Raji (cell line): Measurements from ENCODE around the gene FBXL16.

ENCODE experiments used
- POLR2A ChIP-seq: IDR thresholded peaks from 2 replicates; pipeline ENCODE4 v1.6.1; 2011; ENCODE audit warnings: low read depth, low read length, control low read depth; ENCODE audit not compliant: insufficient read depth

FBXL16 gene, protein sequence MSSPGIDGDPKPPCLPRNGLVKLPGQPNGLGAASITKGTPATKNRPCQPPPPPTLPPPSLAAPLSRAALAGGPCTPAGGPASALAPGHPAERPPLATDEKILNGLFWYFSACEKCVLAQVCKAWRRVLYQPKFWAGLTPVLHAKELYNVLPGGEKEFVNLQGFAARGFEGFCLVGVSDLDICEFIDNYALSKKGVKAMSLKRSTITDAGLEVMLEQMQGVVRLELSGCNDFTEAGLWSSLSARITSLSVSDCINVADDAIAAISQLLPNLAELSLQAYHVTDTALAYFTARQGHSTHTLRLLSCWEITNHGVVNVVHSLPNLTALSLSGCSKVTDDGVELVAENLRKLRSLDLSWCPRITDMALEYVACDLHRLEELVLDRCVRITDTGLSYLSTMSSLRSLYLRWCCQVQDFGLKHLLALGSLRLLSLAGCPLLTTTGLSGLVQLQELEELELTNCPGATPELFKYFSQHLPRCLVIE

DNA sequence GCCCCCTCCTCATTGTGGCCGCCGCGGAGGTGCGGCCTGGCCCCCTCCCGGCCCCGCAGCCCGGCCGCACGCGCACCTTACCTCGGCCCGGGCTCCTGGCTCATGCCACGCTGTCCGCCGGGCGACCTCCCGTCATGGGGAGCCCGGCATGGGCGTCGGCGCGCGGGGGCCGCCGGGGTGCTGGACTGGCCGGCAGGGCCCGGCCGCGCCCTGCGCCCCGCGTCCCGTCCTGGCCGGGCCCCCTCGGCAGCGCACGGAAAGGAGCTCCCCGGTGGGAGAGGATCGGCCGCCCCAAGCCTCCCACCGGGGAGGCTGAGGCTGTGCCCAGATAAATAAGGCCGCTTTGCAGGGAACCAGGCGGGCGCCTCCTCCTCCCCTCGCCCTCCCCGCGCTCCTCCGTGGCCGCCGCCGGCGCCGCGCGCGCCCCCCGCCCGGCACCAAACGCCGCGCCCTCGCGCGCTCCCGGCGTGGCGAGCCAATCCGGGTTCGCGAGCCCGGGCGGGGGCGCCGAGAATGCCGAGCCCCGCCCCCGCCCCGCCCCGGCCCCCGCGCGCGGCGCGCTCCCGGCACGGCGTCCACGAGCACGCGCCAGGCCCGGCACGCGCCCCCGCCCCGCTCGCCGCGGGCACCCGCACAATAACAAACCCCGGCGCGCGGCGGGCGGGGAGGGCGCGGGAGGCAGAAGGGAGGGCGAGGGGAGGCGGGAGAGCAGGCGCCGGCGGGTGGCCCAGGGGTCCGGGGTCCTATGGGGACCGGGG lies at the start of gene FBXL16:
FBXL16 (minus strand) TSS at position 371 of the 758 bp plus-strand sequence. CDS start 8,396 bp downstream, outside the sequence.
- no peak for TF ChIP-seq POLR2A

DNA sequence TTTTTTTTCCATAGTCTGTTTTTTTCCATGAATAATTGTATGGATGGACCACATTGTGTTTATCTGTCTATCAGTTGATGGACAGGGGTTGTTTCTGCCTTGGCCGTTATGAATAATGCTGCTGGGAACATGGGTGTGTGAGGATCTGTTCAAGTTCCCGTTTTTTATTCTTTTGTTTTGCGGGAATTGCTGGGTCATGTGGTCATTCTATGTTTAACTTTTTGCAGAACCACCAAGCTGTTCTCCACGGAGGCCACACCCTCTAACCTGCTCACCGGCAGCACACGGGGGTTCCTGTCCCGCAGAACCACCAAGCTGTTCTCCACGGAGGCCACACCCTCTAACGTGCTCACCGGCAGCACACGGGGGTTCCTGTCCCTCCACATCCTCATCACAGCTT lies 49.1 kb upstream of the FBXL16 start:
- no peak for TF ChIP-seq POLR2A

DNA sequence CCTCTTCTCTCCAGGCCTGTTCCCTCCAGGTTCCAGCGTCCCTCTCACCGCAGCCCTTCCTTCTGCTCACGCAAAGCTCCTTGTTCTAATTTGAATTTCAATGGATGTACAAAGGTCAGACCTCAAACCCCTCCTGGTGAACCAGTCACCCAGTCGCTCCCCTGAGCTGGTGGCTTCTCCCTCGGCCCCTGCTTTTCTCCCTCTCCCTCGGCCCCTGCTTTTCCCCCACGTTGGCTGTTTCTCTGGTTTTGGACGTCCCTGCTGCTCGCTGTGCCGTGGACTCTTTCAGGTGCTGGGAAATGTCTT lies 46.4 kb upstream of the FBXL16 start:
- TF ChIP-seq POLR2A: no peak

DNA sequence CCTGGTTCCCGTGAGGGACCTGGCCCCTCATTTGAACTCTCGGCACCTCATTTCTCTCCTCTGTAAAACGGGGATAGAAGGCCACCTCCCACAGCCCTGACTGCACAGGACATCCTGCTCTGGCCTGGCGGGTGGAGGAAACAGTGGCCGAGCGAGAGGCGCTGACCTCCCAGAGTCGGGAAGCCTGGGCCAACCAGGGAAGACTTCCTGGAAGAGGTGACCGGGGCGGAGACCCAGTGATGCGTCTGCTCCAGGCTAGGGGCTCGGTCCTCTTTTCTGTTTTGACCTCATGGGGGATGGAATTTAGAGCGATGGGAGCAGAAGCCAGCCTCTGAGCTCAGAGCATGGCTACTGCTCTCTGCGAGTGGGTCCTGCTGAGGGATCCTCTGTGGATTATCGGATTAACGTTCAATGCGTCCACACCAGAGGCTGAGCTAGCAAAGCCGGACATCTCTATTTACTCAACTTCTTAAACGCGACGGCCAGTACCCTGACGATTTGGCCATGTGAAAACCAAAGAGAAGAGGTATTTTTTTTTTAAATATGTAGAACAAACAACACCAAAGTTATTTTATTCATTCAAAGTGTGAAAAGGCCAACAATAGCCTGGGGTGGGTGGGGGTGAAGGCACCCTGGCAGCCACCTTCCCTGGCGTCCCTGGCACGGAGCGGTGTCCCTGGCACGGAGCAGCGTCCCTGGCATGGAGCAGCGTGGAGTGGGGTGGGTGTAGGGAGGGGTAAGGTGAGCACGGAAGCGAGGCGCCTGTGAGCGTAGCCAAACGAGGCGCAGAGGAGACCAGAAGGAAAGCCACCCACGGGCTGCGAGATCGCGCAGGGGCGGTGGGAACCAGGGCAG lies 45.8 kb upstream of the FBXL16 start:
- no peak for TF ChIP-seq POLR2A

DNA sequence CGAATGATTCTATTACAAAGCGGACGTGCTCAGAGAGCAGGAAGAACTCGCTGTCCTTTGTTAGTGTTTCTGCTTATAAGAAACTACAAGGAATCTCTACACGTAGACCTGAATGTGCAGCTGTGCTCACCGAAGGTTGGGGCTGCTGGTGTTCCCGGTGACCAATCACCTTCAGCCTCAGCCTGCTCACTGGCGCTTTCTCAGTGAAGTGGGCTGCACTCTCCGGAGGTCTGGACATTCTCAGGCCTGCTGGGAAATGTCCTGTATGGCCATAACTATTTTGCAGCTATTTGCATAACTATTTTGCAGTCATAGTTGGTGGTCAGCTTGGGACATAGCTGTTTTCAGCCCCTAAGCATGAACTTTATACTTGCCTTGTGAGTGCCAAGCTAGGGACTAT lies 44.9 kb upstream of the FBXL16 start:
- TF ChIP-seq POLR2A: no peak

DNA sequence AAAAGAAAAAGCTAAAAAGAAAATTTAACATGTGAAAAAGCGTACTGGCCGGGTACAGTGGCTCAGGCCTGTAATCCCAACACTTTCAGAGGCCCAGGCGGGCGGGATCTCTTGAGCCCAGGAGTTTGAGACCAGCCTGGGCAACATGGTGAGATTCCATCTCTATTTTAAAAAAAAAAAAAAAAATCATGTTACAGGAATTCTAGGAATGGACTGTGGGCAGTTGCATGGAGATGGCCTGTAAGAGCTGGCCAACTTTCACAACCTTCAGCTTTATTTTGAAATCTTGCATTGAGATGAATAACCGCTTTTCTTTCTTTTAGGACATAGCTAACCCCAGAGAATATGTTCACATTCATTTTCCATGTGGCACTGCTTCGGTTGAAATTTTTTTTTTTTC lies 43.4 kb upstream of the FBXL16 start:
- TF ChIP-seq POLR2A: no peak

DNA sequence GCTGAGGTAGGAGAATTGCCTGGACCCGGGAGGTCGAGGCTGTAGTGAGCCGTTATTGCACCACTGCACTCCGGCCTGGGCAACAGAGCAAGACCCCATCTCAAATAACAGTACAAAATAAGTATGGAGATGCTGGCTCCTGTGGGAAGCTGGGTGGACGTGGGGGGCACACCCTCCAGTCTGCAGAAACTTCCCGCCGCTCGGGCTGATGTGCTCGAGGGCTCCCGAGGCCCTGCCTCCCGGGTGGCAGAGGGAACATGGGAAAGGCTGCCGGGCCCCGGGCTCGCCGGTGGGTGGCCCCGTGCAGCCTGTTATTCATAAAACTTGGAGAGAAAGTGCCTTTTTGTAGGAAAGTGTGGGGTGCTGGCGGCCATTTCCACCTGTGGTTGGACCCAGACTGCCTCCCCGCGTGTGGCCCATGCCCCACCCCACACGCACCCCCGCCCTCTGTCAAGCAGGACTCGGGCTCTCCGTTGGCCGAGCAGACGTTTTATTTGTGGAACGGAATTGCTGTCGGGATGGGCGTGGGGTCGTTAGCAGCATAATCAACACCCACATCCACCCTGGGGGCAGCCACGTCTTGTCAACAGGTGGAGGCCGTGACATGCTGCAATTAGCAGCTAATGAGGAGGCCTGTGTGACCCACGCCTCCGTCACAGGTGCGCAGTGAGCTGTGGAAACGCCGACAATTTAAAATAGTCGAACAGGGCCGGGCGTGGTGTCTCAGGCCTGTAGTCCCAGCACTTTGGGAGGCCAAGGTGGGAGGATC lies 42.6 kb upstream of the FBXL16 start:
- TF ChIP-seq POLR2A: no peak

DNA sequence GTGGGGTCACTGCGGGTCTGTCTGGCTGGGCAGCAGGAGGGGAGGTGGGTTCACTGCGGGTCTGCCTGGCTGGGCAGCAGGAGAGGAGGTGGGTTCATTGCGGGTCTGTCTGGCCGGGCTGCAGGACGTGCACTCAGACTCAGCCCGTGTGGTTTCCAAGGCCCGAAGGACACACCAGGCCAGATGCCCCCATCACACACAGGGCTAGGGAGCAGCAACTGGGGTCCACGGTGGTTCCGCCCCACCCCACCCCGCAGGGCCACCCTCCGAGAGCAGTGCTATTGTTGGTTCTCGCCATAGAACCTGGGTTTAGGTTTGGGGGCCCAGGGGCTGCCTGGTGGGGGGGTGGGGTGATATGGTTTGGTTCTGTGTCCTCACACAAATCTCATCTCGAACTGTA lies 41.0 kb upstream of the FBXL16 start:
- no peak for TF ChIP-seq POLR2A

DNA sequence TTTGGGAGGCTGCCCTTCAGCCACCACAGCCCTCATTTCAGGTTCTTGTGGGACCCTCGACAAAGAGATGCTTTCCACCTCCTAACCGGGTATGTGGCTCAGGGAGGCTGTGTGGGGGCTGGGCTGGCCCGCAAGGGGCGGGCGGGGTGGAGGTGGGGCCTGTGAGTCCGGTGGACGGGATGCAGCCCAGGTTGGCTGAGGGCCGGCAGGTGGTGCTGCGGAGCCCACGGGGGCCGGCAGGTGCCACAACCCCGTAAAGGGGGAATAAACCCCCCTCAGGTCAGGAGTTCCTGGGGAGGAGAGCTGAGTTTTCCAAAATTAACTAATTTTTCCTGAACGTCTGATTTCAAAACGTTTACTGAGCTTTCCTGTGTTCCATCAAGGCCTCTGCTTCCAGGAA lies 40.1 kb upstream of the FBXL16 start:
- no peak for TF ChIP-seq POLR2A

DNA sequence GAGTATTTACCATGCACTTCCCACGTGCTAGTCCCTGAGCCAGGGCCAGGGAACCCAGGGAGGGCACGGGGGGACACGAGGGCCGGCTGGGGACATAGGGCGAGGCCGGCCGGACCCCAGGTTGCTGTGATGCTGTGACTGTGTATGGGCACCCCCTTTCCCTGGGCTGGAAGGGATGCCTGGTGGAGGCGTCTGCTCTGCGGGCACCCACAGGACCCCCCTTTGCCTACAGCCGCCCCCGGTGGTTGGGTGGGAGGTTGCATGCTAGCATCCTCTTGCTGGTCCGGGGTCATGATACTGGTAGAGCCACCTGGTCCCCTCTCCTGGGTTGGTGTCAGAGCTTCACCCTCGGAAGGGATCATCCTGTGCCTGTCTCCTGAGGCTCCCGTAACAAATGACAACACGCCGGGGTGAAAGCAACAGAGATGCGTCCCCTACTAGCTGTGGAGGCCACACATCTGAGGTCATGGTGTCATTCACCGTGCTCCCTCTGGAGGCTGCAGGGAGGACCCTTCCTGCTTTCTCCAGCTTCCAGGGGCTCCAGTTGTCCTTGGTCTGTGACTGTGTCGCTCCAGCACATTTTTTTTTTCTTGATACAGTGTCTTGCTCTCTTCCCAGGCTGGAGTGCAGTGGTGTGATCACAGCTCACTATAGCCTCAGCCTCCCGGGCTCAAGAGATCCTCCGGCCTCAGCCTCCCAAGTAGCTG lies 38.3 kb upstream of the FBXL16 start:
- TF ChIP-seq POLR2A: no peak

DNA sequence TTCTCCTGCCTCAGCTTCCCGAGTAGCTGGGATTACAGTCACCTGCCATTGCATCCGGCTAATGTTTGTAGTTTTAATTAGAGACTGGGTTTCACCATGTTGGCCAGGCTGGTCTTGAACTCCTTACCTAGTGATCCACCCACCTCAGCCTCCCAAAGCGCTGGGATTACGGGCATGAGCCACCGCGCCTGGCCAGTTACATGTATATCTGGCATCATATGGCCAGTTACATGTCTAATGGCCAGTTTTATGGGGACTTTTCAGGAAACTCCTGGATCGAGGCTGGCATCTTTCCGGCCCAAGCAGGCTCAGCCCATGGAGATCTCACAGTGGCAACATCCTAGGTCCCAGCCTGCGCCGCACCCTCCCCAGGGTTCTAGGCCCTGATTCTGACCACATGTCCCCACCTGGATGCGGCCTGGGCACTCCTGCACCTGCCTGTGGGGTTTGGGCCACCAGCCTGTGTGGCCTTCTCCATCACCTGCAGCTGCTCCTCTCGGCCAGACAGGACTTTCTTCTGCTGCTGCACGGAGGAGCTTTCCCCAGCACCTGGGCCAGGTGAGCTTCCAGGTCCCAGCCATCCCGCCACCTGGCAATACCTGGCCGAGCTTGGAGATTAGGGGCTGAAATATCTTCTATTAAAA lies 36.5 kb upstream of the FBXL16 start:
- TF ChIP-seq POLR2A: no peak

DNA sequence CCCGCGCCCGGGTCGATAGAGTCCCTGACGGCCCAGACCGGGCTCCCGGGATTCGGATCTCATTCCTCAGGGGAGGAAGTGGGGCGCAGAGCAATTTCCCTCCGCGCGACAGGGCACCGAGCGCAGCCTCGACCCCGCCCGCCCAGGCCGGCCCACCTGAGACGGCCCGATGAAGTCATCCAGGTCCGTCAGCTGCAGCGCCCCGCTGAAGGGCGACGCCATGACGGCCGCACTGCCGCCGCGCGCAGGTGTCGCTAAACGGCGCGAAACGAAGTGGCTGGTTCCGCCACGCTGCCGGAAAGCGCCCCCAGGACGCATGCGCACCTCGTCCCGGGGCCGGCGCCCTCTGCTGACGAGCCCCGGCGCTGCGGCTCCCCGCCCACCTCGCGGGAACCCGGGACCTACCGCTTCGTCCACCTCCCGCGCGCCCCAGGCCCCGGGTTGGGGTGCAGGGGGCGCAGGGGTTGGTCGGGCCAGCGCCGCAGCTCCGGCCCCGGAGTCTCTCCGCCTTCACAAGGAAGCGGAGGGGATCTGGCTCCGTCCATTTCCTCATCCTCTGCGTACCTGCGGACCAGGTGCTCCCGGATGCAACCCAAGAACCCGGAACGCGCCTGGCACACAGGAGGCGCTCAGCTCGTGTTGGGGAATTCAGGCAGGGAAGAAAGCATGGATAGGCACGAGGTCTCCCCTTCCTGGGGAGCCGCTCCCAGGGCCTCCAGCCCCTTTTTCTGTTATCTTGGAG lies 35.3 kb upstream of the FBXL16 start, which contains the start of gene CIAO3:
CIAO3 (minus strand) TSS at position 234 of the 742 bp plus-strand sequence; CDS start at position 222, 12 bp downstream.
- TF ChIP-seq POLR2A: peak; percentile 75

DNA sequence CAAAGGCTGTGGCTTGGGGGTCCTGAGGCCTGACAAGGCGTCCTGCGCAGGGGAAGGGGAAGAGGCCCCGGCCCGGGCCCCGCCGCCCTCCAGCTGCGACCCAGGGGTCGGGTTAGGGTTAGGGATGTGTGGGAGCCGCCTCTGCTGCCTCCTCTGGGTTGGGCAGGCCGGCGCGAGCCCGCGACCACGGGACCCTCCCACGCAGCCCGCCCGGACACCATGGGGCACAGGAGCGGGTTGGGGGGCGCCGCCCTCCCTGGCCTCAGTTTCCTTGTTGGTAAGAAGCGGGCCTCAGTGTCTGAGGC lies 34.8 kb upstream of the FBXL16 start:
- TF ChIP-seq POLR2A: no peak
